ENCODE data around the gene QKI. TPM values are rescaled to one million over a fixed set of nuclear protein-coding genes. Genes with fewer than 3 reads are reported as not detected.

The QKI gene
- total RNA-seq, 1 donor, result 111 TPM

DNA sequence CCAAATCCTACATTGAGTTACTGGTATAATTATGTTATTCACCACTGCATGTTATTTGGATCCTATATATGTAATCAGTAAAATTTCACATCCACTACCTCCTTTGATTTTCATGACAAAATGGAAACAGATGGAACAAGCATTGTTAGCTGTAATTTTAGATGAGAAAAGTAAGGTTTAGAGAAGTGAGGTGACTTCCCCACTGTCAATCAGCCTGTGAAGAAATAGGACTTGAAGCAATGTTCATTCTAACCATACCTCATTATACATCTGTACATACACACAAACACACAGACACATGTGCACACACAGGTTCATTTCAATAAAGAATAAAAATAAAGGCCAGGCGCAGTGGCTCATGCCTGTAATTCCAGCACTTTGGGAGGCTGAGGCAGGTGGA, 23.7 kb upstream of the QKI start:
- no peak for DNase-seq (ENCODE audit: low read depth in 2 of 3, low spot score in 2 of 3)

DNA sequence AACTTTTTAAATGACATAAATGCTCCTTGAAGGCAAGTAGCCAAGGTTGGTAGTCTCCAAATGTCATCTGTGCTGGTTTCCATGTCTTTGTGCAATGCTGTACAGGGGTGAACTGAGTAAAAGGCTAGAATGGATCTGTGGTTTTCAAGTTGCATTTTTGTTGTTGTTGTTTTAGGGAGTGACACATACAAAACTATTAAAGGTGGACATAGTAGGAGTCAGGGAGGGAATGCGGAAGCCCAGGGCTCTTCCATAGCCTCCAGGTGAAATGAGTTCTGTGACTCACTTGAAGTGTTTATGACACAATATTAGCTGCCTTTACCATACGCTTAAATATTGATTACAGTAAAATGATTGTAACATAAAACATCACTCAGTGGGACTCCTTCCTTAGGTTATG, 22.5 kb upstream of the QKI start:
- no peak for DNase-seq (ENCODE audit: low read depth in 2 of 3, low spot score in 2 of 3)

DNA sequence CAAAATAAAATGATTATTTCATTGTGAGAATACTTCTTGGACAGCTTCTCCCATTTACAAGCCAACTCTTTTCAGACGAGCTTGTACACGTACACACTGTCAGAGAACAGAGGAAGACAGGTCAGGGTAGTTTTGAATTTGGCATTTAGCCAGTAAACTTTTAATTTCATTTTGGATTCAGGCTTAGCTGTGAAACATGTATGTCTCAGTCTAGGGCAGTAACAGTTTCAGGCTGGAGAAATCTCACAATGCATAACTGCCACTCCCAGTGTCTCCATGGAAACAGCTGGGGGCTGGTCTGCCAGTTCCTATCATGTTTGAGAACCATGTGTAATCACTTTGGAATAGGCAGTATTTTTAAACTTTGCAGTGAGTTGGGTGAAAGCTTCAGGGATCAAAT, 22.0 kb upstream of the QKI start:
- peak in 1 of 3 donors; percentile 26 for DNase-seq (ENCODE audit: low read depth in 2 of 3, low spot score in 2 of 3)

DNA sequence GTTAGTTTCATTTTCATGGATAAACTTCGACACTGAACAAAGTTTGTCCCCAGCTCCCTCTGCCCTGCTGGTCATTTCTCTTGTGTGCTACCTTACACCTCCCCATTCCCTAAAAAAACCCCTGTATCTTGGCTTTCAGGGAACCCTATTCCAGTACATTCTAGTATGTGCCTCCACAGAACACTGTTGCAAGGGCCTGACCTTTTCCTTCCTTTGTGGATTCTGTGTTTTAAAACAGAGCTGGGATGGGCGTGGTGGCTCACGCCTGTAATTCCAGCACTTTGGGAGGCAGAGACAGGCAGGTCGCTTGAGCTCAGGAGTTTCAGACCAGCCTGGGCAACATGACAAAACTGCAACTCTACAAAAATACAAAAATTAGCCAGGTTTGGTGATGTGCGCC, 20.6 kb upstream of the QKI start:
- DNase-seq (ENCODE audit: low read depth in 2 of 3, low spot score in 2 of 3), result no peak

DNA sequence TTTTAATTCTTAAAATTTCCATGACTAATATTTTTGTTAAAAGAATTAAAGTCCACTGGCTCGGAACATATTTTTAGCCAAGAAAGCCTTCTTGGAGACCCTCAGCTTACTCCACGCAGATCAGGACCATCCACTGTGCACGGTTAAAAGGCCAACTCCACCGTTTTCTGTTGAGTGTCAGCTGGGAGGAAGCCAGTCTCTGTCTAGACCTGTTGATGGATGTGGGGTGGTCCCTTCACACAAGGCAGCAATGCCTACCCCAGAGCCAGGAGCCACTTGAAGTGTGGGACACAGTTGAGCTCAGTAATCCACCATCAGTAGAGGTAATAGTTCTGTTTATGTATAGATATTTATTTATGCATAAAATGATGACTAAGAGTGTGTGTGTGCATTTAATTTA, 19.9 kb upstream of the QKI start:
- DNase-seq (ENCODE audit: low read depth in 2 of 3, low spot score in 2 of 3), result no peak

DNA sequence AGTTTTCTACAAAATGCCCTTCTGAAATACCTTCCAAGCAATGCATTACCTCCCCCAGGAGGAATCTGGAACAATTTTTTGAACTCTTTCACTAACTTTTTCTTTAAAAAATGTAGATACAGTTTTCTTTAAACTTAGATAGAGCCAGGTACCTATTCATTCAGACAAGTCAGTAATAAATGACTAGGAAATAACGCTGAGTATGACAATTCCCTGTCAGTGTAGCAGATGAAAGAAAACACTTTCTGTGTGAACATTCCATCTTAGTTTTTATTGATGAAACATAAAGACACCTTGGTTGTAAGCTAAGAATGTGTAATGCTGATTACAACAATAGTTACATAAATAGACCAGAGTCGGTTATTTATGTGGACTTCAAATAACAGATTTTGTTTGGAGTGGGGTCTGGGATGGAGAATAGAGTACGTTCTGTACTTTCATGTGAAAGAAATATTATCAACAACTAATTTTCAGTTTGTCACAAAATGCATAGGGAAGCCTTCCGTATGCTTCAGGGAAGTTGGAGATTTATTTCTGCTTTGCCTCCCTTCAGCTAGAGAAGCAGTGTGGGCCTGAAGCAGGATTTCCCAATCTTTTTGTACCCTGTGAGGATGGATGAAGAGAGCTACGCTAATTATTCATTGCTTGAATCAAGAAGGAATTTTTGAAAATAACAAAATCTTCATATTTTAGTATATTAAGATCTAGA, 19.2 kb upstream of the QKI start:
- DNase-seq (ENCODE audit: low read depth in 2 of 3, low spot score in 2 of 3), result no peak

DNA sequence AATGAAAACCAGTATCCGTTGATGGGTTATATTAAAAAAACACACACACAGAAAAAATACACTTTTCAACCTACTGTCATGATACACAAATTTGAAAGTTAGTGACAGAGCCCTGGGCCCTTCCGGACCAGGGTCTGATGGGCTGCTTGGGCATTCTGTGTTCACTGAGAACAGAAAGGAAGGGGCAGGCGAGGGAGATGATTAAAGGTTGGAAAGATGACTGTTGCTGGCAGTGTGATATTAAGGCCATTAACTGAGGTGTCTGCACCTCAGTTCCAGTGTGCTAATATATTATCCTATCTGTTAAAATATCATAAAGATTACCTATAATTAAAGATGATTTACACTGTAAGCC, 18.7 kb upstream of the QKI start:
- DNase-seq (ENCODE audit: low read depth in 2 of 3, low spot score in 2 of 3), result no peak

DNA sequence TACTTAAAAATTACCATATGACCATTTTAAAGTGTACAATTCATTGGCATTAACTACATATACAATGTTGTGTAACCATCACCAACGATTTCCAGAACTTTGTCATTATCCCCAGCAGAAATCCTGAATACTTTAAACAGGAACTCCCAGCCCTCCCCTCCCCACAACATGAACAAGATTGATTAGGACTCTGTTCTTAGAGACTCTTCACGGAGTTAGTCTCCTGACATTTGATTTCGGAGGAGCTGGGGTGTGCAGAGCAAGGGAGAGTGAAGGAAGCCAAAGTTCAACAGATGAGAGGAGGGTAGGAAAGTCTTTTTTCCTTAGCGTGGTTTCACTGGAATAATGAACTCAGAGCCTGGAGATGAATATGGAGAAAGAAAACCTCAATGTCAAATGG, 17.2 kb upstream of the QKI start:
- no peak for DNase-seq (ENCODE audit: low read depth in 2 of 3, low spot score in 2 of 3)

DNA sequence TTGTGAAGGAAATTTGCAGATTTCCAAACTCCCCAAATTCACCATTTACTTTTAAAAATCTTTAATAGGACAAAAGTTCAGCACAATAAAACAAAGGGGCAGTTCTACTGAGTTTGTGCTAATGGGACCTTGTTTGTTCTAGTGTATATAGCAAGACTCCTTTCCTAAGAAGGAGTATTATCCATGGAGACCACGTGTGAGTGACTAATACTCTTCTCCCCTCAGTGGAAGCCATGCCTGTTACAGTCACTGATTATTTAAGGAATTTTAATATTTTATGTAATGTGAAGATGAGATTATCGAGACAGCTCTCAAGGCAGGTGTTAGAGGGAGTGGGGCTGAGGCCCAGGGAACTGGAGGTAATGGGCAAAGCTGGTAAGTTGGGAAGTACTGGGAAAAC, 16.4 kb upstream of the QKI start:
- no peak for DNase-seq (ENCODE audit: low read depth in 2 of 3, low spot score in 2 of 3)

DNA sequence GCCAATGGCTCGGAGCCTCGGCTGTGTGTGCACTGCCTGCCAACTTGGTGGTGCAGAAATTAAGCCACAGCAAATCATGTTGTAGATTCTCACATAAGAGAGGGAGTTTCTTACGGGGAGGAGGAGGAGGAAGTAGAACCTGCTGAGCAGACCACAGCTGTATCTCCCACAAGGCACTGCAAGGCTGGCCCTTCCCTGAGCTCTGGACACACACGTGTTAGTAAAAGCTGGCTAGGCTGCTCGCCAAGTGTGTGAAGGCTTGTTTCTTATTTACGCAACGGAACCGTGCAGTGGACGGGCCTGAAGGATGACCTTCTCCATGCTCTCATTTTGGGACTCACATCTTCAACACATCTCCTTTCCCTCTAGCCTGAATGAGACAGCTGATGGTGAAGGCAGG, 15.7 kb upstream of the QKI start:
- no peak for DNase-seq (ENCODE audit: low read depth in 2 of 3, low spot score in 2 of 3)

DNA sequence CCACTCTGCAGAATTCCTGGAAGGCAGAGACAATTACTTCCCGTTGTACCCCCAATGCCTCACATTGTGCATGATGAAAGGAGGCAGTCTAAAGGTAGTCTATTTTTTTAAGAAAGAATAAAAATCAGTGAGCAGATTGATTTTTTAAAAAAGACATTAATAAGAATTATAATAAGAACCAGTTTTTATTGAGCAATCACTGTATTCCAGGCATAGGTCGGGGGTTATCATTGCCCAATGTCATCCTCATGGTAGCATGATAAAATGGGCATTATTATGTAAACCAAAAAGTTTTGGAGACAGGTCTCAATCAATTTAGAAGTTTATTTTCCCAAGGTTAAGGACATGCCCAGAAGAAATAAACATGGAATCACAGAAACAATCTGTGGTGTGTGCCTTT, 14.0 kb upstream of the QKI start:
- no peak for DNase-seq (ENCODE audit: low read depth in 2 of 3, low spot score in 2 of 3)

DNA sequence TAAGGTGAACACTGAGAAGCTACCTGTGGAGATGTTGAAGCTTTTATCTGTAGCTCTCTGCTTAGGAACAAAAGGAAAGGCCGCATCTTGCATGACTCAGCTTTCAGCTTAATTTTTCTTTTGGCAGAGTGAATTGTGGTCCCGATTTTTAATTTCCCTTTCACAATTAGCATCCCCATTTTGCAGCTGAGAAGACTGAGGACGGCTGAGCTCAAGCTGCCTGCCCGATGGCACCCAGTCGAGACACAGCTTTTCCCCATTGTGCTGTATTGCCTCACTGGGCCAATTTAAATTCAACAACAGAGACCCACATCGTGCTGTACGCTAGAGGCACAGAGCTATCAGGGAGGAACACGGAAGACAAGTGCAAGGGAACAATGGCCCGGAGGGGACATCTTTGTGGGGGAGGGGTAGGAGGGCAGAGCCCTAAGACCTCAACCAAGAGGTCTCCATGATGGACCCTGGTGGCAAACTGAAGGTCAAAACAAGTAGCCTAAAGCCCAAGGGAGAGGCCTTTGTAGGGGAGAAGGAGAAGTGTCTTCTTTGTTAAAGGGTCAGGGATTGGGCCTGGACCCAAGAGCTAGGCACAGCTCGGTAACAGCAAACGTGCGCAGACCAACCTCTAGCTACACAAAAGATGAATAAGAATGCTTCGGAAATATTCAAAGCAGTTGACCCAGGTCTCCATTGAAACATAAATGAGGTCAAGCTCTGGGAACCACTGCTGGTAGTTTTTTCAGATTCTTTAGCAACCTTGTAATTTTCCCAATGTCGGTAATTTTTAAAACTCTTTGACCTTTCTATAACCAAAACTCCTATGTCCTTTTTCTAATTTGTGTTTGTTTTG, 13.3 kb upstream of the QKI start:
- DNase-seq (ENCODE audit: low read depth in 2 of 3, low spot score in 2 of 3), result no peak

DNA sequence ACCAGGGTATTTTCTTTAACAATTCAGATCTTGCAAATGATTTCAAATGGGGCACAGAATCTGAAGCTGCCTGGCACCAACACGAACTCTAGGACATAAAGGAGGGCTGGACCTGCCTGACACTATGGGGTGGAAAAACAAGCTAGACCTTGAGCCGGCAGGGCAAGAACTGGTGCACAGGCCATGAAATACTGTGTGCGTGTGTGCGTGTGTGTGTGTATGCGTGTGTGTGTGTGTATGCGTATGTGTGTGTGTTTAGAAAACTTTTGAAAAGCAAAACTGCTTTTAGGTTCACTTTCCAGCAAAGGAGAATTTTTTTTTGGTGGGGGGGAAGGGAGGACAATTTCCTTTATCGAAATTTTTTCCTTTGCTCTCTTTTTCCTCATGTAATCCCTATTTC, 11.9 kb upstream of the QKI start:
- no peak for DNase-seq (ENCODE audit: low read depth in 2 of 3, low spot score in 2 of 3)

DNA sequence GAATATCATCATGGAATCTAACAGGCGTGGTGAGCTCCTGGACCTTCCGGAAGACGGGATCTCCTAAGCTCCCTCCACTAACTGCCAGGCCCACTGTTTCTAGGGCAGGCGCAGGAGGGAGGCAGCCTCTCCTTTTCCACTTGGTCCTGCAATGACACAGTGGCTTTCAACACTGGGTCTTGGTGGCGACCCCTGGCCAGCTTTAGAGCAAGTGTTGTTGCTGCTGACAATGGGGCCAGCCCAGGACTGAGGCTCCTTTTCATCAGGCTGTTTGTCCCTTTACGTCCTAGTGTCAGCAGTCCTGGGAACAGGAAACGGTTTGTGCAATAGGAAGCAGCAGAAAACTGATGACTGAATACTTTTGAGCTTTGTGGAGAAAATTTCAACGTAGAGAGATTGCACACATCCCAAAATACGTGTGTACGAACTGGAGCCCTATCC, 9.7 kb upstream of the QKI start:
- no peak for DNase-seq (ENCODE audit: low read depth in 2 of 3, low spot score in 2 of 3)

DNA sequence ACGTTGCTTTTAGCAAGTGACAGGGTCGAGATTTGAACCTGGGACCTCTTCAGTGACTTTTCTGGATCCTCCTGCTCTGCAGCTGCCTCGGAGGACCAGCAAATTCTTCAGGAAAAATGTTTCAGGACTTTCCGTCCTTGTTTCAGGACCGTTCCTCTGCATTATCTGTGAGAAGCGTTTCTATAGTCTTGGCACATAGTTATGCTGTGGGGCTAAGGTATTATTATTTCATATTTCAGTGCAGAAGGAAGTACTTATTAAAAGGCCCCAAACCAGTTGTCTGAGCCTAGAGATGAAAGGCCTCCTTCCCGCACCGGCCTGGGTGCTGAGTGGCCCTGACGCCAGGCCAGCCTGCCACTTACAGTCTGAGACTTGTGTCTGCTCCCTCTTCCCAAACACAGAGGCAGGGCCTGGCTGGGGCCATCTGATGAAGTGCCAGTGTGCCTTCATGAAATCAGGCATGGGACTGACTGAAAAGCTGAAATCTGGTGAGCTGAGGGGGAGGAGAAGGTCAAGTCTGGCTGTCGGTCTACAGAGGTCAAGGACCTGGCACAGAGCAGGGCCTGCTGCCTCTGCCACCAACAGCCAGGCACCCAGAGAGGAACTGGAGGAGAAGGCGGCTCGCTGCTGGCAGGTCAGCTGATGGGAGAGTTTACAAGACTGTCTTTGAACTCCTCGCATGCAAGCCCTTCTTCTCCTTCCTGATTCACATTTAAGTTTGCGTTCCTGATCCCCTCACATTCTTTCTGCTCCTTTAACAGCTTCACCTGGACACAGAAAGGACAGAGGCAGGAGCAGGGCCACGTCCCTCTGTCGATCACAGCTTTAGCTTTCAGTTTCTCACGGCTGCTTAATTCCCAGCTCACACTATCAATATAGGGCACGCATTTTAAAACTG, 8.9 kb upstream of the QKI start:
- DNase-seq (ENCODE audit: low read depth in 2 of 3, low spot score in 2 of 3), result peak in 2 of 3 donors; percentile 11 to 42

DNA sequence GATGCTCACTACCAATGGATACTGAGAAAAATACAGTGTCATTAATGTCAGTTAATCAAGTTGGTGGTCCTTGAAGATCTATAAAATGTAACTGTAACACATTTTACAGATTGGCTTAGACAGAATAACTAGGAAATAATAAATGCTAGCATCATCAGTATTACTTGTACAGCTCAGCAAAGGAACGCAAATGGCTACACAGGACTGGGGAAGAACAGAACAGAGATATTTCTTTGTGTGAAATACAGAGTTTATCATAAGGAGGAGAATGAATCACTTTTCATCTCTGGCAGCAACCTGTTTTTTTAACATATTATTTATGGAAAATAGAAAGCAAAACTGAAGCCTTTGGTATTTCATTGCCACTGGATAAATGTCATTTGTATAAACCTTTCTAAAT, 8.2 kb upstream of the QKI start:
- DNase-seq (ENCODE audit: low read depth in 2 of 3, low spot score in 2 of 3), result no peak

DNA sequence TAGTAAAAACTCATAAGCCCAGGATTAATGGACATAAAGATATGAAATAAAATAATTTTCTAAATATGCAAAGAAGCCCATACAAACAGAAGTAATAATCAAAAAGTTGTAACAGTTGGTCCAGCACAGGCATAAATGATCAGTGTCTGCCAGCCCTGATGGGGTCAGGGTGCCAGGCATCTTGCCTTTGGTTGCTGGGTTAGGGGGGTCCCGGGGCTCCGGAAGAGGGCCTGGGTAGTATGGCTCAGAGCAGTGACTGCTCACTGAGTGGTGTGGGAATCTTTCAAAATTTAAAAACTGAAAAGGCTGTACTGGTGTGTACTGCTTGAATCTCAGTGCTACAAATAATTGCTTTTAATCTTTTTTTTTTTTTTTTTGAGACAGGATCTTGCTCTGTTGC, 7.7 kb upstream of the QKI start:
- no peak for DNase-seq (ENCODE audit: low read depth in 2 of 3, low spot score in 2 of 3)

DNA sequence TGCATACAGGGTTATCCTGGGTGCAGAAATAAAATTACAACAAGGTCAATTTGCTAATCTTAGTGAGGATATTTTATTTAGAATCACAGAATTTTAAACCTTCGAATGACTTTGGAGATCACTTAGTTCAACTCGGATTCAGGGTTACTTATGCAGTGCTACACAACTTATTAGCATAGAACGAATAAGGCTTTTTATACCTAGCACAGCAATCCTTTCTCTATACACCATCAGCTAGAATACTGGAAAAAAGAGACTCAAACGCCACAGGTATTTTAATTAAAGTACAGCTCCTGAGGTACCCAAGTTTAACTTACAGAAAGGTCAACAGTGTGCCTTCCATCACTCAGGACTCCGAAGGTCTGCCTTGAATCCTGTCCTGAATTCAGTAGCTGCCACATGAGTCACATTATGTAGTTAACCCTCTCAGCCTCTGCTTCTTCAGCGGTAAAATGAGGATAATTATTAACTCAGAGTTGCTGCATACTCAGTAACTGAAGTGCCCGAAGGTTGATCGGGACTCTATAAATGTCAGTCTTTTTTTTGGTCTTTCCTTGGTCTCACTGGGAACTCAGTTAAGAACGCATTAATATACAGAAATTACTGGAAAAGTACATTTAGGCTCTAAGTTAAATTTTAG, 6.0 kb upstream of the QKI start:
- DNase-seq (ENCODE audit: low read depth in 2 of 3, low spot score in 2 of 3), result no peak

DNA sequence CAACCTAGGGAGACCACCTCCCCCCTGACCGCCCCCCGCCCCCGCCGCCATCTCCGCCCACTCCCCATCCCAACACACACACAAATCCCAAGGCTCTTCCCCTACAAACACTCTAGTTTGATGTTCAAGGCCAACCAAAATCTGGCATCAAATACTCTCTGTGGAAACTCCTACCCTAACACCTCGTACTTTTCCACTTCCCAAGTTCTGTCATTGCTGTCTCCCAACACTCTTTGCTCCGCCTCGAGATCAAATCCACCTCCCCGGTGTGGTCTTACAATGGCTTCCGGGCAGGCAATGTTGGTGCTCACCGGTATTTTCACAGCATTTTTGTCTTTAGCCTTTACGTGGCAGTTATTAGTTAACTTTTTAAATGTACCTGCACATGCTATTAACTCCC, 4.8 kb upstream of the QKI start:
- no peak for DNase-seq (ENCODE audit: low read depth in 2 of 3, low spot score in 2 of 3)

DNA sequence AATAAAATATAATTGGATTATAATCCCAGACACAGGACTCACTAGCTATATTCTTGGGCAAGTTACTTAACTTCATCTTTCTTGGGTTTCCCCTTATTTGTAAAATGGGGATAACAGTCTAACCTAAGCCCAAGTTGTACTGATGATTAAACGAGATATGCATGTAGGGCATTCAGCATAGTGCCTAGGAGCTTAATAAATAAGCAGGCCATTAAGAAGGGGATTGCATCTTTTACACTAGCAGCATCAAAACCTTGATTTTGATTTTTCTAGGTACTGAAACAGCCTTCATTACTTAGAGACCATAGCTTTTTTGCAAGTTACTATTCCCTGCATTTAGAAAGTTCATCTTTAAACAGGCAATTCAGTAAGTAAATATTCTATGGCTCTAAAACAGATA, 2.2 kb upstream of the QKI start:
- DNase-seq (ENCODE audit: low read depth in 2 of 3, low spot score in 2 of 3), result no peak

DNA sequence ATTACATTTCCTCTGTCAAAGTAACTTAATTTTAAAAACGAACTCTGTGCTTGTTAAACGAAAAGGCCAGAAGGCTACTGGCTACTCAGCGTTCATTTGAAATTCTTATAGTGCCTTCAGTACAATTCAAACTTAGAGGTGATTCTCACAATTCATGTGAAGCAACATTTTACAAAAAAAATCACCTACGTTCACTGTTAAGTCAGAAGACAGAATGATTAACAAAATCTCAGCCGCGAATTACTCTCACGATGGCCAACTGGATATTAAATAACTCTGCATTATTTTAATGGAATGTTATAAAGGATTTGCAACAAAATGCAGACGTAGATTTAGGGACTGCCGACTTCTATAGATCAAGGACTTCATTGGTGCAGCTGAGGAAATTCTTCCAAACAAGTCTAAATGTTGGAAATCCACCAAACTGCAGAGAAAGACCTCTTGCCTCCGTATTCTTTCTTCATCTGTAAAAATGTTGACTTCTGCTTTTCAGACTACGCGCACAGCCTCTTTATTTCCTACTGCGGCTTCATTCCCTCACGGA, 1.6 kb upstream of the QKI start:
- no peak for DNase-seq (ENCODE audit: low read depth in 2 of 3, low spot score in 2 of 3)
